Measurements from ENCODE around the gene PAPPA2.

DNA sequence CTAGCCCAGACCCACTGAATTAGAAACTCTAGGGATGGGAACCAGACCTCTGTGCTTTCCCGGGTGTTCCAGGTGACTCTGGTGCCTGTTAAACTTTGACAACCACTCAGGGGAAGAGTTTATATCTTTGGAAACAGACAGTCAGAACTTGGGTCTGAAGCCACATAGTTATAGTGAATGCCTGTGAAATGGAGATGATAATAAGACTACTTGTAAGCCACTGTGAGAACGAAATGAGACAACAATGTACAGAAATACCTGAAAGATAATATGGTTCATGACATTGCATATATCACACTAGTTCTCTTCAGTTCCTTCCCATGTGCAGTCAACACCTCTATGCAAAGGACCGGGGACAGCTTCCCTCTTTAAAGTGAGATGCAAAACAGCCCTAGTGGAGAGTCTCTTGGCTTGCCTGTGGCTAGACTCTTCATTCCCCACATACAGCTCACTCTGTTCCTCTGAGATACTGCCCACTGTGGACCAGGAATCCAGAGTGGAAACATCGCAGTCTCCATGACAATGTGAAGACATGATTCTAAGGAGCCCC is 414.1 kb downstream of the PAPPA2 start:
- TF ChIP-seq, protein P1, sequence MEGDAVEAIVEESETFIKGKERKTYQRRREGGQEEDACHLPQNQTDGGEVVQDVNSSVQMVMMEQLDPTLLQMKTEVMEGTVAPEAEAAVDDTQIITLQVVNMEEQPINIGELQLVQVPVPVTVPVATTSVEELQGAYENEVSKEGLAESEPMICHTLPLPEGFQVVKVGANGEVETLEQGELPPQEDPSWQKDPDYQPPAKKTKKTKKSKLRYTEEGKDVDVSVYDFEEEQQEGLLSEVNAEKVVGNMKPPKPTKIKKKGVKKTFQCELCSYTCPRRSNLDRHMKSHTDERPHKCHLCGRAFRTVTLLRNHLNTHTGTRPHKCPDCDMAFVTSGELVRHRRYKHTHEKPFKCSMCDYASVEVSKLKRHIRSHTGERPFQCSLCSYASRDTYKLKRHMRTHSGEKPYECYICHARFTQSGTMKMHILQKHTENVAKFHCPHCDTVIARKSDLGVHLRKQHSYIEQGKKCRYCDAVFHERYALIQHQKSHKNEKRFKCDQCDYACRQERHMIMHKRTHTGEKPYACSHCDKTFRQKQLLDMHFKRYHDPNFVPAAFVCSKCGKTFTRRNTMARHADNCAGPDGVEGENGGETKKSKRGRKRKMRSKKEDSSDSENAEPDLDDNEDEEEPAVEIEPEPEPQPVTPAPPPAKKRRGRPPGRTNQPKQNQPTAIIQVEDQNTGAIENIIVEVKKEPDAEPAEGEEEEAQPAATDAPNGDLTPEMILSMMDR (IDR thresholded peaks at IDR 0.05): no peak
- TF ChIP-seq POLR2A (IDR thresholded peaks at IDR 0.05): no peak

Data from lower leg skin (tissue), 3 donors.